Measurements from ENCODE around the gene CELF4.

Gene CELF4

DNA sequence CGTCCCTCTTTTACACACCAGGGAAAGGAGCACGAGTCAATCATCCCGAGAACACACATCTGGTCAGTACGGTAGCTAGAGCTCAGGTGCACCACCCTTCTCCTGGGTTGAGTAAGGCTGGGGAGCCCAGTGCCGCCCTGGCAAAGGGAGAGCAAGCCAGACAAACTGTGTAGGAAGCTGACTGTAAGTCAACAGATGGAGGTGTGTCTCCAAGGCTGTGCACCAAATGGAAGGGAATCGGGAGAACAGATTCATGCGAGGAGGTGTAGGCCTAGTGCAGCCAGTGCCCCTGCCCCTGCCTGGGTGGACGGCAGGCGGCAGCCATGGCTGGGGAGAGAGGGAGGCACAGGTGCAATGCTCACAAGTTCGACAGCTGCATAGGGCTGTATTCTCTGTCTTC is 65.7 kb downstream of the CELF4 start:
- TF ChIP-seq GABPA (IDR thresholded peaks at IDR 0.05; ENCODE audit: low read depth) (no peak), SPI1 (IDR thresholded peaks at IDR 0.05; ENCODE audit: borderline replicate concordance, low read depth) (no peak), POLR2AphosphoS5 (IDR thresholded peaks at IDR 0.05; ENCODE audit: low read depth) (no peak)
- TF ChIP-seq, protein P1, sequence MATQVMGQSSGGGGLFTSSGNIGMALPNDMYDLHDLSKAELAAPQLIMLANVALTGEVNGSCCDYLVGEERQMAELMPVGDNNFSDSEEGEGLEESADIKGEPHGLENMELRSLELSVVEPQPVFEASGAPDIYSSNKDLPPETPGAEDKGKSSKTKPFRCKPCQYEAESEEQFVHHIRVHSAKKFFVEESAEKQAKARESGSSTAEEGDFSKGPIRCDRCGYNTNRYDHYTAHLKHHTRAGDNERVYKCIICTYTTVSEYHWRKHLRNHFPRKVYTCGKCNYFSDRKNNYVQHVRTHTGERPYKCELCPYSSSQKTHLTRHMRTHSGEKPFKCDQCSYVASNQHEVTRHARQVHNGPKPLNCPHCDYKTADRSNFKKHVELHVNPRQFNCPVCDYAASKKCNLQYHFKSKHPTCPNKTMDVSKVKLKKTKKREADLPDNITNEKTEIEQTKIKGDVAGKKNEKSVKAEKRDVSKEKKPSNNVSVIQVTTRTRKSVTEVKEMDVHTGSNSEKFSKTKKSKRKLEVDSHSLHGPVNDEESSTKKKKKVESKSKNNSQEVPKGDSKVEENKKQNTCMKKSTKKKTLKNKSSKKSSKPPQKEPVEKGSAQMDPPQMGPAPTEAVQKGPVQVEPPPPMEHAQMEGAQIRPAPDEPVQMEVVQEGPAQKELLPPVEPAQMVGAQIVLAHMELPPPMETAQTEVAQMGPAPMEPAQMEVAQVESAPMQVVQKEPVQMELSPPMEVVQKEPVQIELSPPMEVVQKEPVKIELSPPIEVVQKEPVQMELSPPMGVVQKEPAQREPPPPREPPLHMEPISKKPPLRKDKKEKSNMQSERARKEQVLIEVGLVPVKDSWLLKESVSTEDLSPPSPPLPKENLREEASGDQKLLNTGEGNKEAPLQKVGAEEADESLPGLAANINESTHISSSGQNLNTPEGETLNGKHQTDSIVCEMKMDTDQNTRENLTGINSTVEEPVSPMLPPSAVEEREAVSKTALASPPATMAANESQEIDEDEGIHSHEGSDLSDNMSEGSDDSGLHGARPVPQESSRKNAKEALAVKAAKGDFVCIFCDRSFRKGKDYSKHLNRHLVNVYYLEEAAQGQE (IDR thresholded peaks at IDR 0.05; ENCODE audit: insufficient replicate concordance, low read depth), result no peak
- TF ChIP-seq, protein P2, sequence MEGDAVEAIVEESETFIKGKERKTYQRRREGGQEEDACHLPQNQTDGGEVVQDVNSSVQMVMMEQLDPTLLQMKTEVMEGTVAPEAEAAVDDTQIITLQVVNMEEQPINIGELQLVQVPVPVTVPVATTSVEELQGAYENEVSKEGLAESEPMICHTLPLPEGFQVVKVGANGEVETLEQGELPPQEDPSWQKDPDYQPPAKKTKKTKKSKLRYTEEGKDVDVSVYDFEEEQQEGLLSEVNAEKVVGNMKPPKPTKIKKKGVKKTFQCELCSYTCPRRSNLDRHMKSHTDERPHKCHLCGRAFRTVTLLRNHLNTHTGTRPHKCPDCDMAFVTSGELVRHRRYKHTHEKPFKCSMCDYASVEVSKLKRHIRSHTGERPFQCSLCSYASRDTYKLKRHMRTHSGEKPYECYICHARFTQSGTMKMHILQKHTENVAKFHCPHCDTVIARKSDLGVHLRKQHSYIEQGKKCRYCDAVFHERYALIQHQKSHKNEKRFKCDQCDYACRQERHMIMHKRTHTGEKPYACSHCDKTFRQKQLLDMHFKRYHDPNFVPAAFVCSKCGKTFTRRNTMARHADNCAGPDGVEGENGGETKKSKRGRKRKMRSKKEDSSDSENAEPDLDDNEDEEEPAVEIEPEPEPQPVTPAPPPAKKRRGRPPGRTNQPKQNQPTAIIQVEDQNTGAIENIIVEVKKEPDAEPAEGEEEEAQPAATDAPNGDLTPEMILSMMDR (IDR thresholded peaks at IDR 0.05; ENCODE audit: insufficient read depth, low read length), result no peak
- Histone ChIP-seq H3K27ac (replicated peaks) (no peak overlapping the region), H3K4me3 (replicated peaks; ENCODE audit: insufficient read depth, low read length) (no peak overlapping the region), H3K27me3 (ENCODE audit: insufficient read depth, poor library complexity, severe bottlenecking) (no peaks in the 10 kb centered on the region)
- DNase-seq (ENCODE audit: low read depth in 1 of 2, low spot score in 1 of 2), result no peak

DNA sequence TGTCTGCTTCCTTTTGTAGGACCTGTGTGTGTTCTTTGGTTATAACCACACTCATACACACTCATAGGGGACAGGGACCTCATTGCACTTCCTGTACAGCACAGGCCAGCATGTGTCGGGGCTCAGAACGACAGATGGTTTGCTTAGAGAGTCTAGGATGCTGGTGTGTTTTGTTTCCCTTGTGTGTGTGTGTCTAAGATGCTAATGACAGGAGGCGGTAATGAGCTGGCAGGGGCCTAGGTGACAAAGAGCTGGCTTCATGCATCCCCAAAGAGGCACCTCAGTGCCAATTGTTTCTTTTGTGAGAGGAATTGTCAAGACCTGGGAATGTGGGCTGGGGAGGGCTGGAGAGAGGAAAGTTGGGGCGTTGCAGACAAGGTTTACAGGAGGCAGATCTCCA is 66.6 kb downstream of the CELF4 start:
- TF ChIP-seq, protein P2 (IDR thresholded peaks at IDR 0.05; ENCODE audit: insufficient read depth, low read length), result no peak
- TF ChIP-seq POLR2AphosphoS5 (IDR thresholded peaks at IDR 0.05; ENCODE audit: low read depth), result no peak
- no peak for TF ChIP-seq SPI1 (IDR thresholded peaks at IDR 0.05; ENCODE audit: borderline replicate concordance, low read depth)
- TF ChIP-seq GABPA (IDR thresholded peaks at IDR 0.05; ENCODE audit: low read depth), result no peak
- TF ChIP-seq, protein P1 (IDR thresholded peaks at IDR 0.05; ENCODE audit: insufficient replicate concordance, low read depth), result no peak
- no peak overlapping the region for H3K4me3 ChIP-seq (replicated peaks; ENCODE audit: insufficient read depth, low read length)
- no peak for DNase-seq (ENCODE audit: low read depth in 1 of 2, low spot score in 1 of 2)

DNA sequence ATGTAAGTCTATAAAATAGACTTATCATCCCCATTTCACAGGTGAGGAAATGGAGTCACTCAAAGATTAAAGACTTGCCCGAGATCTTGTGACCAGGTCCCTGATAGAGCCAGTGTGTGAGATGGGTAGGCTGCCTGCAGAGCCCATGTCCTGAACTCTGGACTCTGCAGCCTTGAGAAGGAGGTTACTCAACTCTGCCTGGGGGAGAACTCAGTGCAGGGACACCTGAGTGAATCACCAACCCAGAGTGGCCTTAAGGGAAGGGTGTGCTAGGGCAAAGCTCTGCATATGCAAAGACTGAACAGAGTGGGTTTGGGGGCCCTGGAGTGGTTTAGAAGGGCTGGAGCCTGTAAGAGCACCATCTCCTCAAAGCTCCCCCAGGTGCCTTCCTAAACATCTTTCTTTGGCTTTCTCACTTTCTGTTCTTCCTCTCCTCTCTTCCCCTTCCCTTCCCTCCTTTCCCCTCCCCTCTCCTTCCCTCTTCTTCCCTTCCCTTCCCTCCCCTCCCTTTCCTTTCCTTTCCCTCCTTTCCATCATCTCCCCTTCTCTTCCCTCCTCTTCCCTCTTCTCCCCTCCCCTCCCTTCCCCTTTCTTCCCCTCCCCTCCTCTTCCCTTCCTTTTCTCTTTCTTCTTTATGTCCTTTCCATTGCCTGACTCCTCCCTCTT is 67.6 kb downstream of the CELF4 start:
- no peak overlapping the region for H3K4me3 ChIP-seq (replicated peaks; ENCODE audit: insufficient read depth, low read length)
- no peaks in the 10 kb centered on the region for H3K27me3 ChIP-seq (ENCODE audit: insufficient read depth, poor library complexity, severe bottlenecking)
- no peak for TF ChIP-seq GABPA (IDR thresholded peaks at IDR 0.05; ENCODE audit: low read depth)
- TF ChIP-seq SPI1 (IDR thresholded peaks at IDR 0.05; ENCODE audit: borderline replicate concordance, low read depth), result no peak
- TF ChIP-seq, protein P2 (IDR thresholded peaks at IDR 0.05; ENCODE audit: insufficient read depth, low read length), result no peak
- no peak for TF ChIP-seq POLR2AphosphoS5 (IDR thresholded peaks at IDR 0.05; ENCODE audit: low read depth)
- TF ChIP-seq, protein P1 (IDR thresholded peaks at IDR 0.05; ENCODE audit: insufficient replicate concordance, low read depth), result no peak
- no peak for DNase-seq (ENCODE audit: low read depth in 1 of 2, low spot score in 1 of 2)
- no peak overlapping the region for H3K27ac ChIP-seq (replicated peaks)

More for the DNA sequence above, 66.6 kb downstream of the CELF4 start:
- H3K27ac ChIP-seq (replicated peaks), result no peak overlapping the region
- no peaks in the 10 kb centered on the region for H3K27me3 ChIP-seq (ENCODE audit: insufficient read depth, poor library complexity, severe bottlenecking)
